Activated naive CD4-positive, alpha-beta T cell treated with anti-CD3 and anti-CD28 coated beads, Interleukin-2, amount 10 ng/mL, durations not matched to agents 7 days and 5 days (primary cell): ENCODE data around the gene RAD51B.

ENCODE experiments used
- CTCF ChIA-PET: fragments of 350-600 bp; sonication (Branson Sonifier 250); formaldehyde crosslinking; loops from one replicate; lab custom pipeline; 2021; ENCODE audit warnings: antibody characterized with exemption; lab: Charles Lee
- DNase-seq: peaks from one replicate; pipeline ENCODE4 v3.0.0-alpha.2; 2020
- H3K27ac Mint-ChIP-seq: one replicate; pipeline ENCODE4 v1.8.0; 2021; ENCODE audit warnings: mild to moderate bottlenecking, moderate library complexity, mixed read lengths
- H3K27me3 Mint-ChIP-seq: one replicate; pipeline ENCODE4 v1.8.0; 2021; ENCODE audit warnings: mild to moderate bottlenecking, mixed read lengths
- H3K36me3 Mint-ChIP-seq: one replicate; pipeline ENCODE4 v1.8.0; 2021; ENCODE audit warnings: mixed read lengths
- H3K4me1 Mint-ChIP-seq: one replicate; pipeline ENCODE4 v1.8.0; 2021; ENCODE audit warnings: mixed read lengths
- H3K4me3 Mint-ChIP-seq: one replicate; pipeline ENCODE4 v1.8.0; 2021; ENCODE audit warnings: mild to moderate bottlenecking, moderate library complexity, mixed read lengths
- H3K9me3 Mint-ChIP-seq: one replicate; pipeline ENCODE4 v1.8.0; 2021; ENCODE audit warnings: mixed read lengths

Gene RAD51B

DNA sequence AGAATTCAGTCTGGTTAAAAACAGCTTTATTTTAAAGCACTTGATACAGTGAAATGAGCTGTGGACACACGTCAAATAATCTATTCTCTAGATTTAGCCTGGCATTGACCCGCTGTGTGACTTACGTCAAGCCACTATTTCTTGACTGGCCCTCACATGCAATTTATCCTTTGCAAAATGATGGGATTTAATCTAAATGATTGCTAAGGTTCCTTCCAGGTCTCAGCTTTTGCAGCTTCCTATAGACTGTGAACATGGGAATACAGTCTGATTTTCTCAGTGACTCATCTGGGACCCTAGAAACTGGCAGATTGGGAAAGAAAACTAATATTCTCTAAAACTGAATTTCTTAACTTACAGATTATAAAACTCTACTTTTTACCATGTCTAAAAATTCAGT, 409.1 kb downstream of the RAD51B start:
- H3K27me3 Mint-ChIP-seq, result no peaks in the 10 kb centered on the region
- no peak overlapping the region for H3K4me3 Mint-ChIP-seq
- peaks cover 6% of the 10 kb centered on the region for H3K4me1 Mint-ChIP-seq
- no peaks in the 10 kb centered on the region for H3K36me3 Mint-ChIP-seq
- CTCF ChIA-PET, result interaction anchor here (1.5 kb wide), 1 partner anchor 561 kb away, joined by 3 read pairs; no protein-coding TSS in a partner anchor
- H3K27ac Mint-ChIP-seq, result no peak overlapping the region
- no peak for DNase-seq
- H3K9me3 Mint-ChIP-seq, result no peaks in the 10 kb centered on the region

DNA sequence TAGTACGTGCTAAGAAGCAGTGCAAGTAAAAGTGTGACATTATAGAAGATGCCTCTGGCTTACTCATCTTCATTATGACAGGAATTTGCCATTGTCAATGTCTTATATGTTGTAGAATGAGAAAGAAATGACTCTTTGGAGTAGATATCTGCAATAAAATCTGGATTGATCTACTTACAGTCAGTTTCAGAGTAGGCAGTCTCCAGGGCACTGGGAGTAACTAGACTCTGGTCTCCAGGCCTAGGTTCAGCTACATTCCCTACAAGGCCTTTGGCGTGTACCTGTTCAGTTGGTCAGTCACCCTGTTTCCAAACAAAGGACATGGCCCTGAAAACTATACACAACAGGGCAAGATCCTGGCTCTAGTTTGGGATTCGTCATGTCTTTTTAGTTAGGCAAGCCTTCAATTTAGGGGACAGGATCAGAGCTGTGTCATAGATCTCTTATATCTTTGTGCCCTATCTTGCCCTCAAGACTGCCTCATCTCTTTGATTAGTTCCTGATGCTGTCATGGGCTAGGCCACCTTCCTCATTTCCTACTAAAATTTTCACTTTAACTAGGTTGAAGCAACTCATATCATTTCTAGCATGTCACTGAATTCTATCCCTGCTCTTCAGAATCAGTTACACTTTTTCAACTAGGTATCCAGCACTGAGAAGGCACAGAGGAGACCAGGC, 410.0 kb downstream of the RAD51B start:
- no peak for DNase-seq
- no peak overlapping the region for H3K27ac Mint-ChIP-seq
- CTCF ChIA-PET, result no interaction called here
- H3K9me3 Mint-ChIP-seq, result no peaks in the 10 kb centered on the region
- no peaks in the 10 kb centered on the region for H3K27me3 Mint-ChIP-seq
- no peaks in the 10 kb centered on the region for H3K36me3 Mint-ChIP-seq
- H3K4me1 Mint-ChIP-seq, result no peaks in the 10 kb centered on the region
- no peak overlapping the region for H3K4me3 Mint-ChIP-seq

DNA sequence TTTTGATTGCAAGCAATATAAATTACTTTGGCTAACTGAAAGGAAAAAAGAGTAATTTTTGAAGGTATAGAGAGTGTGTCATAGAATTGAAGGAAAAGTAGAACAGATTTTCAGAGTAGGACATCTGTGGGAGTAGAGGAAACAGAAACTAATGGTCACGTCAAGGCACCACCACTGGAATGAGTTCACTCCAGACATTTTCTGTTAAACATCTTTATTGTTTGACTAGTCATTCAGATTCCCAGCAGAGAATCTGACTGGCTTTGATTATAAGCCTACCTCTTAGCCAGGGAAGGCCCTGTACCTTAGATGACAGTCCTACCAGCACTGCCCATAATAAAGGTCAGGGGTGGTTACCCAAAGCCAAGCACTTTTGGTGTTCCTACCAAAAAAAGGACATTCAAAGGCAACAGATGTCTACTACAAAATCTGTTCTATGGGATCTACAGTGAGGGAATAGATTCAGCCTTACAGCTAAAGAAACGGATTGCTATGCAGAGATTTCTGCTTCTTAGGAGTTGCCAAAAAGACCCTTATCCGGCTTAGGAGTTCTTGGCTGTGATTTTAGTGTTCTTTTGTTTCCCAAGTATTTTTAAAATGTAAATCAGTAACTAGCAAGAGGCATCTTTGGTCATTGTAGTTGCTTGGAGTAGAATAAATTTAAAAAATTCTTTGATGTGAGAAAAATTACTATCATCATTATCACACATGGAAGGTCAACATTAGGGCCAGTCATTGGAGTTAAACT, 410.8 kb downstream of the RAD51B start:
- H3K4me3 Mint-ChIP-seq, result no peak overlapping the region
- no peak overlapping the region for H3K27ac Mint-ChIP-seq
- H3K9me3 Mint-ChIP-seq, result no peaks in the 10 kb centered on the region
- DNase-seq, result no peak
- CTCF ChIA-PET, result no interaction called here
- no peaks in the 10 kb centered on the region for H3K4me1 Mint-ChIP-seq
- H3K36me3 Mint-ChIP-seq, result no peaks in the 10 kb centered on the region
- no peaks in the 10 kb centered on the region for H3K27me3 Mint-ChIP-seq

DNA sequence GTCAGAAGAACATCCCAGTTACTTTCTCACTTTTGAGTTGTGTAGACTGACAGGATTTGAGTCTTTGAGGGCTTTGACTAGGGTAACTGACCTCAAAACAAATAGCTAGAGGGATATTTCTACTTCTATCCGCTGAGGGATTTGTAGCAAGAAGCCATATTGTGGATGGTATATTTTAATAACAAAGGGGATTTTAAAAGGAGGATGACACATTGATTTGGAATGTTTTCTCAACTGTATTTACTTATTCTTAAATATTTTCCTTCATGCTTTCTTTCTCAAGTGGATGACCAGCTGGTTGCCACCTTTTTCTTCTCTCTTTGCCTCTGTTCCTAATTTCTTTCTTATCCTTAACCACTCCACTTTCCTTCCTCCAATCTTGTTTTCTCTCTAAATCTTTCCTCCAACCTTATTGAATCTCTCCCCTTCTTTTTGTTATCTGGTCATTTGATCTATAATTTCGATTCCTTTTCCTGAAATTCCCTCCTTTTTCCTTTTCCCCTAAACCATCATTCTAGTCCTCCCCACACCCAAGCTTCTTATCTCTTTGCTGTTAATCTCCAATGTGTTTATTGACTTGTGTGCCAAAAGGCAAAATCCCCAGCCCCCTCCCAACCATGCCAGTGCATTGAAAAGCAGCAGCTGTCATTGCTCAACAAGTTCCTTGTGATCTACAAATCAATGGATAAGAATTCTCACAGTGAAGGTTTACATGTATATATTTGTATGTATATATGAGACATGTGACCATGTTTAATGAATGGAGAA, 411.6 kb downstream of the RAD51B start:
- Mint-ChIP-seq H3K4me1 (no peaks in the 10 kb centered on the region), H3K36me3 (no peaks in the 10 kb centered on the region), H3K27ac (no peak overlapping the region), H3K4me3 (no peak overlapping the region), H3K27me3 (no peaks in the 10 kb centered on the region), H3K9me3 (peaks cover 2% of the 10 kb centered on the region)
- CTCF ChIA-PET, result no interaction called here
- DNase-seq, result no peak

DNA sequence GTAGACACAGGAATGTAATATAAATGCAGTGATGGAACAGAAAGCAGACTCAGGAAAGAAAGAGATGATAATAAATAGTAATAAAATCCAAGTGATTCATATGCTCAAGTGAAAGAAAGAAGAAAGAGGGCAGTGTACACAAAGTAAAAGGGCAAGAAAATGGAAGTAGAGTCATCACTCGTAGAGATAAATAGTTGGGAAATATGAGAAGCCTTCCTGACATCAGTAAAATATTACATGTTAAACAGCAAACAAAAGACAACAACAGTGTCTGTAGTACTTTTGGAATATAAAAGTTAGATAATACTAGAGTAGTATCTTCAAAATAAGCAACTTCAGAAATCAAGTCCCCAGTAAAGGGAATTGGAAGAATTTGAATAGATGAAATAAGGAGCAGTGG, 412.3 kb downstream of the RAD51B start:
- H3K4me3 Mint-ChIP-seq, result no peak overlapping the region
- no peaks in the 10 kb centered on the region for H3K36me3 Mint-ChIP-seq
- no peaks in the 10 kb centered on the region for H3K27me3 Mint-ChIP-seq
- no peak for DNase-seq
- peaks cover 2% of the 10 kb centered on the region for H3K9me3 Mint-ChIP-seq
- CTCF ChIA-PET, result no interaction called here
- H3K27ac Mint-ChIP-seq, result no peak overlapping the region
- no peaks in the 10 kb centered on the region for H3K4me1 Mint-ChIP-seq

DNA sequence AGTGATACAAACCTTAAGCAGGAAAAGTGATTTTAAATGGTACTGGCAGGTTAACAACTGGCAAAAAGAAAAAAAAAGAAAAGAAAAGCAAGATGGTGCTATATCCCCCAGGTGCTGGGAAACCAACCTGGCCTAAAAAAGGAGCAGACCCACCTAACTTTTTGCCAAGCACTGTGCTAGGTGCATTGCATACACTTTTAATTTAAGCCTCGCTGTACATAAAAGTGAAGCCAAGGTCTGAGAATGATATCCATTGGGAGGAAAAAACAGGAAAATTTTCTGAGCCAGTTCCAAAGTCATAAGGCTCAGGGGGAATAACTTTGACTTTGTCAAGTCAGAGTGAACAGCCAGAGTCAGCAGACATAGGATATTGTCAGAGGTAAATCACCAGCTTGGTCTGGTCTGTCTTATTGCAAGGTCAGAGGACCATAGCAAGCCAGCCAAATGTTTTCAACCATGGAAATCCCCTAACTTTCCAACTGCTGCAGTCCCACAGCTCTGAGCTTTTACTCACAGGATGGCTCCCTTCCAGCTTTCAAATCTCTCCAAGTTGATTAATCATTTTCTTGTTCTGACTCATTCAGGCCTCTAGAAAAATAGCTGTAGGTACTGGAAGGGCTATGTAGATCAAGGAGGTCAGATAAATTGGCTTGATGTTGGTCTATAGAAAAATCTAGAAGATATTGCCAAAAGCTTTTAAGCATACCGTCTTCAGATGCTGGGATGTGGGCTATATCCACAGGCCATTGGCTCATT, 412.9 kb downstream of the RAD51B start:
- no peak for DNase-seq
- H3K36me3 Mint-ChIP-seq, result no peaks in the 10 kb centered on the region
- peaks cover 2% of the 10 kb centered on the region for H3K9me3 Mint-ChIP-seq
- H3K4me3 Mint-ChIP-seq, result no peak overlapping the region
- no peaks in the 10 kb centered on the region for H3K27me3 Mint-ChIP-seq
- CTCF ChIA-PET, result interaction anchor here (0.7 to 1.2 kb wide), 3 partner anchors 14 to 584 kb away, joined by 3 read pairs; no protein-coding TSS in a partner anchor
- no peaks in the 10 kb centered on the region for H3K4me1 Mint-ChIP-seq
- no peak overlapping the region for H3K27ac Mint-ChIP-seq

DNA sequence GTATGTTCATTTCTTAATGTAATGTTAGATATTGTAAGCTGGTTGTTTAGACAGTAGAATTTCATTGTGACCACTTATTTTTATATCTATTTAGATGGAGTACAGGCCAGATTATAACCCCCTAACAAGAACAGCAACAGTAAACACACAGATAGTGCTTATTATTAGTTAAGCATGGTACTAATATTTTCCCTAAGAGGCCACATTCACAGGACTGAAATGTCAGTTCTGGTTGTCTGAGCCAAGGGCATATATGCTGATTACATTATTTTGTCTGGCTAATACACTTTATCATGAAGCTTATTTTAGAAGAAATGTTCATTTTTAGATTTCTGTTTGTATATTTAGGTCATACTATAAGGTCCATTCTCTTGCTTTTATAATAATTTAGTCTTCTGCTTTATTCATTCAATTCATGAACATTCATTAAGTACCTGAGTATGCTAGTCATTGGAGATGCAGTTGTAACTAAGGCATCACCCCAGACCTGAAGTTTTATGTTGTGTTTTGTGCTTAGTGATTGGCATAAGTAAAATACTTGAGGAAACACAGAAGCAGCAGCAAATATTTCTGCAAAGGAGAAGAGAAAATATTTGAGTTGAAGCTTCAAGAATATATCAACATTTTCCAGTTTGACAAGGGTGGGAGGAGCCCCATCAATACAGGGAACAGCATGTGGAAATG, 413.7 kb downstream of the RAD51B start:
- Mint-ChIP-seq H3K4me3 (no peak overlapping the region), H3K36me3 (no peaks in the 10 kb centered on the region), H3K27me3 (no peaks in the 10 kb centered on the region), H3K9me3 (peaks cover 2% of the 10 kb centered on the region), H3K27ac (no peak overlapping the region), H3K4me1 (no peaks in the 10 kb centered on the region)
- CTCF ChIA-PET, result interaction anchor here (0.7 to 1.2 kb wide), 3 partner anchors 14 to 583 kb away, joined by 3 read pairs; no protein-coding TSS in a partner anchor
- DNase-seq, result no peak

DNA sequence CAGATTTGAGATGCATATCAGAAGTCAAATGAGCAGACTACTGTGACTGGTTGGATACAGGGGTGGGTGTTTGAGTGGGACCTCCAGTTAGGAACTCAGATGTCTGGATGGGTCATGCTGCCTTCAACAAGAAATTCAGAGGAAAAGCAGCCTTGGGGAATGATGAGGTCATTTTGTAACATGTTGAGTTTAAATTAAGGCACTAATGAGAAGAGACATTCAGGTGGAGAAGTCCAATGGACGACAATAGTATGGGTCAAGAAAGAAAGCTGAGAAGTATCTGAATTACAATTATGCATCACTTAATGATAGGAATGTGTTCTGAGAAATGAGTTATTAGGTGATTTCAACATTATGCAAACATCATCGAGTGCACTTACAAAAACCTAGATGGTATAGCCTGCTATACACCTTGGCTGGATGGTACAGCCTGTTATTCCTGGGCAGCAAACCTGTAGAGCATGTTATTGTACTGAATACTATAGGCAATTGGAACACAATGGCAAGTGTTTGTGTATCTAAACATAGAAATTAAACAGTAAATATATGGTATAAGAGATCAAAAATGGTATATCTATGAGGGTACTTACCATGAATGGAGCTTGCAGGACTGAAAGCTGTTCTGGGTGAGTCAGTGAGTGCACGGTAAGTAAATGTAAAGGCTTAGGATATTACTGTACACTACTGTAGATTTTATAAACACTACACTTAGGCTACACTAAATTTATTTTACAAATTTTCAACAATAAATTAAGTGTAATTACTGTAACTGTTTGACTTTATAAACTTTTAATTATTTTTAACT, 414.7 kb downstream of the RAD51B start:
- H3K36me3 Mint-ChIP-seq, result no peaks in the 10 kb centered on the region
- no peaks in the 10 kb centered on the region for H3K27me3 Mint-ChIP-seq
- CTCF ChIA-PET, result no interaction called here
- H3K4me3 Mint-ChIP-seq, result no peak overlapping the region
- peaks cover 2% of the 10 kb centered on the region for H3K9me3 Mint-ChIP-seq
- H3K4me1 Mint-ChIP-seq, result no peaks in the 10 kb centered on the region
- DNase-seq, result no peak
- H3K27ac Mint-ChIP-seq, result no peak overlapping the region

DNA sequence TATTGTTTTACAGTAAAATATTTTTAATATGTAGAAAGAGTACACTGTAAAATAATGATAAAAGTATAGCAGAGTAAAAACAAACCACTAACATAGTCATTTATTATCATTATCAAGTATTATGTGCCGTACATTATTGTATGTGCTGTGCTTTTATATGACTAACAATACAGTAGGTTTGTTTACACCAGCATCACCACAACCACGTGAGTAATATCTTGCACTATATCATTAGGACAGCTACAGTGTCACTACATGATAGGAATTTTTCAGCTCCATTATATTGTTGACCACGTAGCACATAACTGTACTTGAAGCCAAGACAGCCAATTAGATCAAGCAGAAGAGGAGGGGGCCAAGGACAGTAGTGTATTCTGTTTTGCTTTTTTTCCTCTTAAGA, 415.4 kb downstream of the RAD51B start:
- H3K27me3 Mint-ChIP-seq, result no peaks in the 10 kb centered on the region
- no peak for DNase-seq
- CTCF ChIA-PET, result no interaction called here
- H3K4me1 Mint-ChIP-seq, result no peaks in the 10 kb centered on the region
- no peak overlapping the region for H3K27ac Mint-ChIP-seq
- H3K9me3 Mint-ChIP-seq, result peaks cover 2% of the 10 kb centered on the region
- no peak overlapping the region for H3K4me3 Mint-ChIP-seq
- H3K36me3 Mint-ChIP-seq, result no peaks in the 10 kb centered on the region

DNA sequence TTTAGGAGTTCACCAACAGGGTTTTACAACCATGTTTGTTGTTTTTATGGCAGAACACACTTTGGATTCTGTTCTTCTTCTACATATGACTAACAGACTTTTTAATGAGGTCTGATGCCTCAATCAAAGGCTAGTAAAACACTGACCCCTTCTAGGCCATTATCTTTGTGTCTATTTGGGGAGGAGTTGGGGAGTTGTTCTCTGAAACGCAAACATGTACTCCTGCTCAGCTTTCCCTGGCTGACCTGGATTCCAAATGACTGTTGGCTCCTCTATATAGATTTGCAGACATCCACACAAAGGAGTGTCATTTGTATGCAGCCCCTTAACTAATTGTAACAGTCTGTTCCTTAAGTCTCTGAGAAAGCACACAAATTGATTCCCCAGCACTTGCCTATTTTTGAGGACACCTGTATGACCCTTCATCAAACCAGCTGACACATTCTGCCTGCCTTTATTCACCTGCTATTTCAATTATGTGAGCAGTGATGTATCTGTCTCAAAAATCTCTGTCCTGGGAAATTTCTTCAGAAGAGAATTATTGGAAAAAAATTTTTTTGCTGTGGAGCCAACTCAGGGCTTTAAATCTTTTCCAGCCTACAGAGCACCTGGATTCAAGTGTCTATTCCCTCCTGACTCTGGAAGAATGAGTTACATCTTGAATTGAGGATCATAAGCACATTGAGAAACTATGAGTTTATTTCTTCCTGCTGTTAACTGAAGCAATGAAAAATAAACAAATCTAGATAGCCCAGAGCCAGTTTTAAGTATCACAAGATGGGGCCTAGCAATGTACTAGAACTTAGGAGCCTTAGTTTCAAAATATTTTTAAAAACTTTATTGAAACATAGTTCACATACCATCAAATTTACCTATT, 417.2 kb downstream of the RAD51B start:
- no peak overlapping the region for H3K27ac Mint-ChIP-seq
- CTCF ChIA-PET, result no interaction called here
- H3K36me3 Mint-ChIP-seq, result no peaks in the 10 kb centered on the region
- H3K4me3 Mint-ChIP-seq, result no peak overlapping the region
- H3K27me3 Mint-ChIP-seq, result no peaks in the 10 kb centered on the region
- no peak for DNase-seq
- H3K4me1 Mint-ChIP-seq, result no peaks in the 10 kb centered on the region
- peaks cover 2% of the 10 kb centered on the region for H3K9me3 Mint-ChIP-seq

DNA sequence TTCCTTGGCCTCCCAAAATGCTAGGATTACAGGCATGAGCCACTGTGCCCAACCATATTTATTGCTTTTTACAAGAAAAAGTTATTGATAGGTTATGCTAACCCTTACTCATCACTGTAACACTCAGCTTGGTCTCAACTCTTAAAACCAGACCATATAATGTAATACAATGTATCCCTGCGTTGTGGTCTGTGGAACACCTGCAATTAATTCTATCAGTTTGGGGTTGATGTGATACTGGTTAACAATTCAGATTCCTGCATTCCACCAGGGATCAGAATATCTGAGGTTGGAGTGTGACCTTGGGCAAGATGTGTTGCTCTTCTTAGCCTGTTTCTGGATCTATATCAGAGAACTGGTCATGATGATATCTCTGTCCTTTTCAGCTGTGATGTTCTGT, 419.0 kb downstream of the RAD51B start:
- Mint-ChIP-seq H3K27me3 (no peaks in the 10 kb centered on the region), H3K27ac (no peak overlapping the region), H3K9me3 (peaks cover 2% of the 10 kb centered on the region), H3K36me3 (no peaks in the 10 kb centered on the region), H3K4me1 (no peaks in the 10 kb centered on the region), H3K4me3 (no peak overlapping the region)
- CTCF ChIA-PET, result interaction anchor here (1.5 kb wide), 1 partner anchor 578 kb away, joined by 3 read pairs; no protein-coding TSS in a partner anchor
- DNase-seq, result no peak

DNA sequence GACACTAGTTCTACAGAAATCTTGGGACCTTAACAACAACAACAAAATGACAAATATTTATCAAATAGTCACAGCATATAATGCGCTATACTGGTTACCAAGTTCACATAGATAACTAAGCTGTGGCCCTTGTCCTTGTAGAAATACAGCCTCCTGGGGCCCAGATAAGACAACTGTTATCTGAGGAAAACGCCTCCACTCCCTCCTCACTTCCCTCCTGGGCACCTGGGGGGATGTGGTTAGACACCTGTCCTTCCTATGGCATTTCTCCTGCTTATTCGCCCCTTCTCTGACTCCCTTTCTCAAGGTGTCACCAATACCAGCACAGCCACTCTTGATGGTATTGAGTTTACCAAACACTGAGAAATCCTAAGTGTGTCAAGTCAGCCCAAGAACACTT, 419.4 kb downstream of the RAD51B start:
- H3K27ac Mint-ChIP-seq, result no peak overlapping the region
- no peak for DNase-seq
- CTCF ChIA-PET, result interaction anchor here (1.5 kb wide), 1 partner anchor 577 kb away, joined by 3 read pairs; no protein-coding TSS in a partner anchor
- H3K9me3 Mint-ChIP-seq, result peaks cover 2% of the 10 kb centered on the region
- no peak overlapping the region for H3K4me3 Mint-ChIP-seq
- H3K4me1 Mint-ChIP-seq, result no peaks in the 10 kb centered on the region
- H3K27me3 Mint-ChIP-seq, result no peaks in the 10 kb centered on the region
- H3K36me3 Mint-ChIP-seq, result no peaks in the 10 kb centered on the region
